ENCODE results near the gene SUN1.
"Not testable (repeated sequence)": the region's sequence is repeated elsewhere in the genome, so short reads cannot be mapped to it uniquely, and the experiment has no call there.

The SUN1 gene

GRCh38 chr7:803796-804195, 28.5 kb upstream of the SUN1 start:
- not testable (repeated sequence) for DNase-seq

- DNase-seq: no peak
Observed at GRCh38 chr7:805261-805660, 27.0 kb upstream of the SUN1 start.

- DNase-seq: peak in 1 of 5 experiments; percentile 20
Observed at GRCh38 chr7:815284-816216, 16.7 kb upstream of the SUN1 start.

GRCh38 chr7:816300-816750, 16.0 kb upstream of the SUN1 start:
- DNase-seq: peak; percentile 92 to 99 (median 96)

GRCh38 chr7:816751-817671, 15.3 kb upstream of the SUN1 start:
- peak in 4 of 5 experiments; percentile 12 to 46 (median 31) for DNase-seq

- DNase-seq: peak in 1 of 5 experiments; percentile 54
Observed at GRCh38 chr7:818031-818699, 14.1 kb upstream of the SUN1 start.

GRCh38 chr7:820341-820740, 11.9 kb upstream of the SUN1 start:
- DNase-seq: no peak

- DNase-seq: no peak
Observed at GRCh38 chr7:821688-822087, 10.6 kb upstream of the SUN1 start.

GRCh38 chr7:822692-823276, 9.5 kb upstream of the SUN1 start:
- DNase-seq: no peak

GRCh38 chr7:823649-824048, 8.6 kb upstream of the SUN1 start:
- no peak for DNase-seq

- DNase-seq: no peak
Observed at GRCh38 chr7:824081-824480, 8.2 kb upstream of the SUN1 start.

GRCh38 chr7:824664-825063, 7.6 kb upstream of the SUN1 start:
- DNase-seq: no peak

GRCh38 chr7:825386-825785, 6.9 kb upstream of the SUN1 start:
- no peak for DNase-seq

GRCh38 chr7:826230-826917, 5.9 kb upstream of the SUN1 start:
- no peak for DNase-seq

- DNase-seq: no peak
Observed at GRCh38 chr7:828793-829561, 3.3 kb upstream of the SUN1 start.

- DNase-seq: no peak
Observed at GRCh38 chr7:830069-830468, 2.2 kb upstream of the SUN1 start.

- peak in 1 of 5 experiments; percentile 78 for DNase-seq
Observed at GRCh38 chr7:831596-832166, 595 bp upstream of the SUN1 start.

- no peak for DNase-seq
Observed at GRCh38 chr7:832968-833424, 720 bp downstream of the SUN1 start.

GRCh38 chr7:833601-834258, 1.5 kb downstream of the SUN1 start:
- DNase-seq: no peak

- DNase-seq: no peak
Observed at GRCh38 chr7:834277-834676, 2.0 kb downstream of the SUN1 start.
